Subcutaneous abdominal adipose tissue (tissue), 5 donors: ENCODE measurements around the gene LGSN.

ENCODE experiments used
- H3K27ac ChIP-seq: one replicate; pipeline ENCODE4 v1.7.0; 2013; ENCODE audit warnings: low read depth, mild to moderate bottlenecking, inconsistent platforms, low read length, moderate library complexity
- H3K27me3 ChIP-seq, 5 donors: one replicate each; pipeline ENCODE4 v1.7.0; 2013; ENCODE audit warnings: low read length in 5 of 5, inconsistent platforms in 1 of 5; ENCODE audit not compliant: control insufficient read depth in 5 of 5, insufficient read depth in 4 of 5
- H3K36me3 ChIP-seq, 5 donors: one replicate each; pipeline ENCODE4 v1.7.0; 2013; ENCODE audit warnings: low read length in 5 of 5; ENCODE audit not compliant: control insufficient read depth in 5 of 5, insufficient read depth in 5 of 5
- H3K4me1 ChIP-seq, 5 donors: one replicate each; pipeline ENCODE4 v1.7.0; 2013; ENCODE audit warnings: low read length in 5 of 5, mild to moderate bottlenecking in 3 of 5, moderate library complexity in 1 of 5; ENCODE audit not compliant: control insufficient read depth in 5 of 5, insufficient read depth in 5 of 5
- H3K4me3 ChIP-seq, 5 donors: one replicate each; pipeline ENCODE4 v1.7.0; 2013; ENCODE audit warnings: low read length in 5 of 5, low read depth in 1 of 5
- H3K9ac ChIP-seq, 5 donors: one replicate each; pipeline ENCODE4 v1.7.0; 2013; ENCODE audit warnings: low read length in 5 of 5, mild to moderate bottlenecking in 4 of 5, moderate library complexity in 3 of 5
- H3K9me3 ChIP-seq, 5 donors: one replicate each; pipeline ENCODE4 v1.7.0; 2013; ENCODE audit warnings: low read length in 5 of 5; ENCODE audit not compliant: control insufficient read depth in 5 of 5
- donor health status: healthy.
- donor health status: healthy.
- donor health status: healthy.
- donor health status: healthy.
- donor health status: healthy.

LGSN gene

GRCh38 chr6:63307581-63308246 lies 12.1 kb downstream of the LGSN start:
- Histone ChIP-seq H3K9me3 (no peaks in the 10 kb centered on the region), H3K27me3 (no peaks in the 10 kb centered on the region), H3K4me1 (no peaks in the 10 kb centered on the region), H3K27ac (no peak overlapping the region), H3K9ac (no peak overlapping the region), H3K4me3 (no peak overlapping the region), H3K36me3 (no peaks in the 10 kb centered on the region)

- Histone ChIP-seq H3K27me3 (no peaks in the 10 kb centered on the region), H3K27ac (no peak overlapping the region), H3K4me3 (no peak overlapping the region), H3K9ac (no peak overlapping the region), H3K36me3 (no peaks in the 10 kb centered on the region), H3K9me3 (no peaks in the 10 kb centered on the region), H3K4me1 (no peaks in the 10 kb centered on the region)
Observed at GRCh38 chr6:63306420-63306819, 13.4 kb downstream of the LGSN start.

- no peaks in the 10 kb centered on the region for H3K36me3 ChIP-seq
- H3K9ac ChIP-seq = no peak overlapping the region
- H3K27me3 ChIP-seq = no peaks in the 10 kb centered on the region
- H3K27ac ChIP-seq = no peak overlapping the region
- H3K4me1 ChIP-seq = no peaks in the 10 kb centered on the region
- H3K9me3 ChIP-seq = no peaks in the 10 kb centered on the region
- H3K4me3 ChIP-seq = no peak overlapping the region
Observed at GRCh38 chr6:63305277-63305676, 14.5 kb downstream of the LGSN start.

- Histone ChIP-seq H3K4me3 (no peak overlapping the region), H3K9me3 (peaks cover 0 to 4% (median 0%) of the 10 kb centered on the region in 5 donors), H3K27ac (no peak overlapping the region), H3K9ac (no peak overlapping the region), H3K4me1 (no peaks in the 10 kb centered on the region), H3K27me3 (no peaks in the 10 kb centered on the region), H3K36me3 (no peaks in the 10 kb centered on the region)
Observed at GRCh38 chr6:63303476-63303875, 16.3 kb downstream of the LGSN start.

GRCh38 chr6:63299667-63300066 lies 20.1 kb downstream of the LGSN start:
- H3K9ac ChIP-seq = no peak overlapping the region
- no peaks in the 10 kb centered on the region for H3K36me3 ChIP-seq
- H3K27ac ChIP-seq = no peak overlapping the region
- H3K27me3 ChIP-seq = no peaks in the 10 kb centered on the region
- no peaks in the 10 kb centered on the region for H3K4me1 ChIP-seq
- no peak overlapping the region for H3K4me3 ChIP-seq
- peaks cover 0 to 4% (median 0%) of the 10 kb centered on the region in 5 donors for H3K9me3 ChIP-seq

- Histone ChIP-seq H3K36me3 (no peaks in the 10 kb centered on the region), H3K9me3 (peaks cover 0 to 4% (median 0%) of the 10 kb centered on the region in 5 donors), H3K4me1 (no peaks in the 10 kb centered on the region), H3K9ac (no peak overlapping the region), H3K27me3 (no peaks in the 10 kb centered on the region), H3K4me3 (no peak overlapping the region), H3K27ac (no peak overlapping the region)
Observed at GRCh38 chr6:63295553-63296194, 24.1 kb downstream of the LGSN start.

- Histone ChIP-seq H3K9ac (no peak overlapping the region), H3K9me3 (no peaks in the 10 kb centered on the region), H3K4me1 (no peaks in the 10 kb centered on the region), H3K27ac (no peak overlapping the region), H3K36me3 (no peaks in the 10 kb centered on the region), H3K27me3 (no peaks in the 10 kb centered on the region), H3K4me3 (no peak overlapping the region)
Observed at GRCh38 chr6:63290492-63291058, 29.2 kb downstream of the LGSN start.

GRCh38 chr6:63289269-63289872 lies 30.4 kb downstream of the LGSN start:
- Histone ChIP-seq H3K36me3 (no peaks in the 10 kb centered on the region), H3K4me3 (no peak overlapping the region), H3K27ac (no peak overlapping the region), H3K4me1 (no peaks in the 10 kb centered on the region), H3K9me3 (no peaks in the 10 kb centered on the region), H3K27me3 (no peaks in the 10 kb centered on the region), H3K9ac (no peak overlapping the region)

GRCh38 chr6:63280639-63281180 lies 39.1 kb downstream of the LGSN start:
- H3K27me3 ChIP-seq = no peaks in the 10 kb centered on the region
- no peak overlapping the region for H3K9ac ChIP-seq
- no peaks in the 10 kb centered on the region for H3K9me3 ChIP-seq
- no peaks in the 10 kb centered on the region for H3K36me3 ChIP-seq
- H3K4me3 ChIP-seq = no peak overlapping the region
- no peaks in the 10 kb centered on the region for H3K4me1 ChIP-seq
- H3K27ac ChIP-seq = no peak overlapping the region

GRCh38 chr6:63278916-63279315 lies 40.9 kb downstream of the LGSN start:
- no peak overlapping the region for H3K27ac ChIP-seq
- H3K4me3 ChIP-seq = no peak overlapping the region
- no peaks in the 10 kb centered on the region for H3K4me1 ChIP-seq
- no peak overlapping the region for H3K9ac ChIP-seq
- no peaks in the 10 kb centered on the region for H3K36me3 ChIP-seq
- no peaks in the 10 kb centered on the region for H3K27me3 ChIP-seq
- H3K9me3 ChIP-seq = no peaks in the 10 kb centered on the region
